Prostate gland (tissue), 2 donors: Measurements from ENCODE around the gene C1orf159.

Experiments used
- POLR2A ChIP-seq: fragments of 450-650 bp; IDR thresholded peaks from one replicate; pipeline ENCODE4 v1.6.1; 2016; ENCODE audit warnings: antibody characterized with exemption, mild to moderate bottlenecking
- TF ChIP-seq, protein P1 (sequence below), 4 experiments: fragments of 200-600 bp in 2 of 4; fragments of 450-650 bp in 2 of 4; sonication (generic) in 2 of 4; IDR thresholded peaks; 1 replicate in 3 of 4; 2 replicates in 1 of 4; pipeline ENCODE4 v1.5.1; 2016 to 2019; ENCODE audit warnings: antibody characterized with exemption in 4 of 4, mild to moderate bottlenecking in 2 of 4, moderate library complexity in 2 of 4

DNA sequence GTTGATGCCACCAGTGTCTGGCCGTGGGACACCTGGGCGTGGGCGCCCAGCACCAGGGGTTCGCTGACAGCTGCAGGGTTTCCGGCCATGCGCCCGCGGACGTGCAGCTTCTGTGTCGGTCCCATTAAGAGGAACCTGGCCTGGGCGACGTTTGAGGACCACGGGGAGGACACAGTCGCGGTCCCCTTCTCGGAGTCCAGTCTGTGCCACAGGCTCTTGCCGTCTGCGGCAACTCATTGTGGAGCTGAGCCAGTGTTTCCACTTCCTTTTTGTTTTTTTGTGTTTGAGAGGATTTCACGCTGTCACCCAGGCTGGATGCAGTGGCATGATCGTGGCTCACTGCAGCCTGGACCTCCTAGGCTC, 1.6 kb upstream of the C1orf159 start:
- TF ChIP-seq, protein P1, sequence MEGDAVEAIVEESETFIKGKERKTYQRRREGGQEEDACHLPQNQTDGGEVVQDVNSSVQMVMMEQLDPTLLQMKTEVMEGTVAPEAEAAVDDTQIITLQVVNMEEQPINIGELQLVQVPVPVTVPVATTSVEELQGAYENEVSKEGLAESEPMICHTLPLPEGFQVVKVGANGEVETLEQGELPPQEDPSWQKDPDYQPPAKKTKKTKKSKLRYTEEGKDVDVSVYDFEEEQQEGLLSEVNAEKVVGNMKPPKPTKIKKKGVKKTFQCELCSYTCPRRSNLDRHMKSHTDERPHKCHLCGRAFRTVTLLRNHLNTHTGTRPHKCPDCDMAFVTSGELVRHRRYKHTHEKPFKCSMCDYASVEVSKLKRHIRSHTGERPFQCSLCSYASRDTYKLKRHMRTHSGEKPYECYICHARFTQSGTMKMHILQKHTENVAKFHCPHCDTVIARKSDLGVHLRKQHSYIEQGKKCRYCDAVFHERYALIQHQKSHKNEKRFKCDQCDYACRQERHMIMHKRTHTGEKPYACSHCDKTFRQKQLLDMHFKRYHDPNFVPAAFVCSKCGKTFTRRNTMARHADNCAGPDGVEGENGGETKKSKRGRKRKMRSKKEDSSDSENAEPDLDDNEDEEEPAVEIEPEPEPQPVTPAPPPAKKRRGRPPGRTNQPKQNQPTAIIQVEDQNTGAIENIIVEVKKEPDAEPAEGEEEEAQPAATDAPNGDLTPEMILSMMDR (IDR thresholded peaks at IDR 0.05): no peak
- no peak for TF ChIP-seq POLR2A
